ENCODE results near the gene DHRS12. TPM values are rescaled to one million over a fixed set of nuclear protein-coding genes. Genes with fewer than 3 reads are reported as not detected.
A peak's percentile ranks its signal among the peaks of the same experiment; 100 is the strongest.

The DHRS12 gene
- total RNA-seq, 4 donors from 2014 or later: 3.5 to 25.8 (median 10.8) TPM

DNA sequence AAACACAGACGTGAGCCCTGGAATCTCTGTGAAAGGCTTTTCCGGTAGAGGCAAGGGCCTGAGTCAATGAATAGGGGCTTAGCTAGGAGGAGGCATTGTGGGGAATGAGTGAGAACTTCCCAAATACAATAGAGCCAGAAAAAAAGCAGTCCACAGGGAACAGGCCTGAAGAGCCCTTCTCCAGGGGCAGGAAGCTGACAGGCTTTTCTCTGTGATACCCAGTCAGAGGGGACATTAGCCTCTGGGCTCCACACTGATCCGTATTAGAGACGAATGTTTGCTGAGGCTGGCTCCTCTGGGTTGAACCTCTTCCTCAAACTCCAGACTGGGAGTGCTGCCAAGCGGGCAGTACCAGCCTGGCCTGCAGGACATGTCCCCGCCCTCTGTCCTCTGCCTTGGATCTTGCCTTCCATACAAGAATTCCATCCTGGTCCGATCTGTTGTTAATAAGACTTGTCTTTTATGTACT, 2.3 kb downstream of the DHRS12 start:
- peak overlapping the region; percentile 99 for H3K27ac ChIP-seq

GRCh38 chr13:51800486-51800885, 3.5 kb downstream of the DHRS12 start:
- H3K27ac ChIP-seq: no peak overlapping the region
- no peak overlapping the region for H3K4me3 ChIP-seq
- H3K36me3 ChIP-seq: peaks cover 5% of the 10 kb centered on the region
- DNase-seq (ENCODE audit: low spot score in 2 of 2): peak in 1 of 2 donors; percentile 66
- 81% methylated on average over 5 of the region's 5 CpGs for WGBS
- H3K9me3 ChIP-seq: no peaks in the 10 kb centered on the region
- H3K4me1 ChIP-seq: peaks cover 49% of the 10 kb centered on the region
- no peaks in the 10 kb centered on the region for H3K27me3 ChIP-seq
- TF ChIP-seq, protein P1, sequence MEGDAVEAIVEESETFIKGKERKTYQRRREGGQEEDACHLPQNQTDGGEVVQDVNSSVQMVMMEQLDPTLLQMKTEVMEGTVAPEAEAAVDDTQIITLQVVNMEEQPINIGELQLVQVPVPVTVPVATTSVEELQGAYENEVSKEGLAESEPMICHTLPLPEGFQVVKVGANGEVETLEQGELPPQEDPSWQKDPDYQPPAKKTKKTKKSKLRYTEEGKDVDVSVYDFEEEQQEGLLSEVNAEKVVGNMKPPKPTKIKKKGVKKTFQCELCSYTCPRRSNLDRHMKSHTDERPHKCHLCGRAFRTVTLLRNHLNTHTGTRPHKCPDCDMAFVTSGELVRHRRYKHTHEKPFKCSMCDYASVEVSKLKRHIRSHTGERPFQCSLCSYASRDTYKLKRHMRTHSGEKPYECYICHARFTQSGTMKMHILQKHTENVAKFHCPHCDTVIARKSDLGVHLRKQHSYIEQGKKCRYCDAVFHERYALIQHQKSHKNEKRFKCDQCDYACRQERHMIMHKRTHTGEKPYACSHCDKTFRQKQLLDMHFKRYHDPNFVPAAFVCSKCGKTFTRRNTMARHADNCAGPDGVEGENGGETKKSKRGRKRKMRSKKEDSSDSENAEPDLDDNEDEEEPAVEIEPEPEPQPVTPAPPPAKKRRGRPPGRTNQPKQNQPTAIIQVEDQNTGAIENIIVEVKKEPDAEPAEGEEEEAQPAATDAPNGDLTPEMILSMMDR (IDR thresholded peaks at IDR 0.05): no peak
- no peak for TF ChIP-seq POLR2A (IDR thresholded peaks at IDR 0.05)
- no peak for TF ChIP-seq EP300 (IDR thresholded peaks at IDR 0.05)
- TF ChIP-seq POLR2AphosphoS5 (IDR thresholded peaks at IDR 0.05): no peak

More for the DNA sequence above, 2.3 kb downstream of the DHRS12 start:
- DNase-seq (ENCODE audit: low spot score in 2 of 2): peak in 1 of 2 donors; percentile 87
- TF ChIP-seq, protein P1 (IDR thresholded peaks at IDR 0.05): no peak
- TF ChIP-seq POLR2A (IDR thresholded peaks at IDR 0.05) (no peak), POLR2AphosphoS5 (IDR thresholded peaks at IDR 0.05) (no peak), EP300 (IDR thresholded peaks at IDR 0.05) (no peak)
- H3K4me1 ChIP-seq: peaks cover 59% of the 10 kb centered on the region
- H3K4me3 ChIP-seq: peak overlapping the region; percentile 11
- 44% methylated on average over 7 of the region's 7 CpGs for WGBS
- H3K9me3 ChIP-seq: no peaks in the 10 kb centered on the region
- peaks cover 5% of the 10 kb centered on the region for H3K36me3 ChIP-seq
- H3K27me3 ChIP-seq: no peaks in the 10 kb centered on the region

- H3K27me3 ChIP-seq: no peaks in the 10 kb centered on the region
- no peak overlapping the region for H3K27ac ChIP-seq
- peak in 1 of 2 donors; percentile 46 for DNase-seq (ENCODE audit: low spot score in 2 of 2)
- H3K36me3 ChIP-seq: peaks cover 5% of the 10 kb centered on the region
- no peaks in the 10 kb centered on the region for H3K9me3 ChIP-seq
- H3K4me1 ChIP-seq: peaks cover 37% of the 10 kb centered on the region
- 92% methylated on average over 6 of the region's 12 CpGs for WGBS
- TF ChIP-seq POLR2AphosphoS5 (IDR thresholded peaks at IDR 0.05) (no peak), EP300 (IDR thresholded peaks at IDR 0.05) (no peak), POLR2A (IDR thresholded peaks at IDR 0.05) (no peak)
- TF ChIP-seq, protein P1 (IDR thresholded peaks at IDR 0.05): no peak
- H3K4me3 ChIP-seq: no peak overlapping the region
Measured at GRCh38 chr13:51799261-51799660, 4.7 kb downstream of the DHRS12 start.

- WGBS: 62% methylated on average over 10 of the region's 12 CpGs
- Histone ChIP-seq H3K9me3 (no peaks in the 10 kb centered on the region), H3K36me3 (peaks cover 5% of the 10 kb centered on the region), H3K27ac (no peak overlapping the region), H3K27me3 (no peaks in the 10 kb centered on the region), H3K4me1 (peaks cover 31% of the 10 kb centered on the region), H3K4me3 (no peak overlapping the region)
- no peak for TF ChIP-seq POLR2A (IDR thresholded peaks at IDR 0.05)
- TF ChIP-seq, protein P1 (IDR thresholded peaks at IDR 0.05): peak; percentile 43 to 44
- no peak for TF ChIP-seq POLR2AphosphoS5 (IDR thresholded peaks at IDR 0.05)
- no peak for TF ChIP-seq EP300 (IDR thresholded peaks at IDR 0.05)
- peak in 1 of 2 donors; percentile 62 for DNase-seq (ENCODE audit: low spot score in 2 of 2)
Measured at GRCh38 chr13:51797664-51798488, 6.1 kb downstream of the DHRS12 start.

GRCh38 chr13:51796546-51796945, 7.4 kb downstream of the DHRS12 start:
- Histone ChIP-seq H3K36me3 (peaks cover 5% of the 10 kb centered on the region), H3K27ac (no peak overlapping the region), H3K9me3 (no peaks in the 10 kb centered on the region), H3K27me3 (no peaks in the 10 kb centered on the region), H3K4me1 (peaks cover 17% of the 10 kb centered on the region), H3K4me3 (no peak overlapping the region)
- WGBS: 96% methylated on average over 7 of the region's 7 CpGs
- DNase-seq (ENCODE audit: low spot score in 2 of 2): peak in 1 of 2 donors; percentile 35
- TF ChIP-seq, protein P1 (IDR thresholded peaks at IDR 0.05): no peak
- no peak for TF ChIP-seq POLR2A (IDR thresholded peaks at IDR 0.05)

Measured in suprapubic skin (tissue), 4 donors.